Suprapubic skin (tissue), 4 donors: ENCODE results near the gene DDX23. TPM values are rescaled to one million over a fixed set of nuclear protein-coding genes. Genes with fewer than 3 reads are reported as not detected.

Source experiments
- DNase-seq, 2 donors: peaks; one replicate each; pipeline ENCODE4 v3.0.0-alpha.2; 2019; ENCODE audit warnings: low spot score in 2 of 2
- H3K27ac ChIP-seq: fragments of 200-600 bp; sonication (generic); one replicate; pipeline ENCODE4 v1.5.1; 2019
- H3K27me3 ChIP-seq: fragments of 200-600 bp; sonication (generic); one replicate; pipeline ENCODE4 v1.5.1; 2019
- H3K36me3 ChIP-seq: fragments of 200-600 bp; sonication (generic); one replicate; pipeline ENCODE4 v1.5.1; 2019
- H3K4me1 ChIP-seq: fragments of 200-600 bp; sonication (generic); one replicate; pipeline ENCODE4 v1.5.1; 2019
- H3K4me3 ChIP-seq: fragments of 200-600 bp; sonication (generic); one replicate; pipeline ENCODE4 v1.5.1; 2019; ENCODE audit warnings: mild to moderate bottlenecking
- H3K9me3 ChIP-seq: fragments of 200-600 bp; sonication (generic); one replicate; pipeline ENCODE4 v1.5.1; 2019
- EP300 ChIP-seq: sonication (generic); formaldehyde crosslinking; IDR thresholded peaks from one replicate; pipeline ENCODE4 v1.6.1; 2017; ENCODE audit warnings: antibody characterized with exemption
- POLR2A ChIP-seq, 2 donors: fragments of 450-650 bp; IDR thresholded peaks; one replicate each; pipeline ENCODE4 v1.6.1; 2017; ENCODE audit warnings: antibody characterized with exemption in 2 of 2, mild to moderate bottlenecking in 2 of 2, moderate library complexity in 2 of 2
- POLR2AphosphoS5 ChIP-seq, 3 donors: sonication (generic); formaldehyde crosslinking; IDR thresholded peaks; one replicate each; pipeline ENCODE4 v1.6.1; 2017; ENCODE audit warnings: antibody characterized with exemption in 3 of 3
- WGBS: methylation state at CpG from one replicate; pipeline ENCODE4 v1.1.5; 2018; 5-methylcytosine and 5-hydroxymethylcytosine counted together
- total RNA-seq, 4 donors: library from RNA; depleted of rRNA; stranded (reverse); fragments of >200 nt; gene quantifications; one replicate each; pipeline ENCODE4 v1.1.0, GENCODE V29; 2016
- TF ChIP-seq, protein P1 (sequence below), 2 donors: fragments of 200-600 bp in 1 of 2; fragments of 450-650 bp in 1 of 2; sonication (generic) in 1 of 2; IDR thresholded peaks; one replicate each; pipeline ENCODE4 v1.5.1; 2016 to 2019; ENCODE audit warnings: antibody characterized with exemption in 2 of 2, mild to moderate bottlenecking in 1 of 2, moderate library complexity in 1 of 2

Gene DDX23
- total RNA-seq, 4 donors from 2014 or later, result 55.0 to 125 (median 62.2) TPM

DNA sequence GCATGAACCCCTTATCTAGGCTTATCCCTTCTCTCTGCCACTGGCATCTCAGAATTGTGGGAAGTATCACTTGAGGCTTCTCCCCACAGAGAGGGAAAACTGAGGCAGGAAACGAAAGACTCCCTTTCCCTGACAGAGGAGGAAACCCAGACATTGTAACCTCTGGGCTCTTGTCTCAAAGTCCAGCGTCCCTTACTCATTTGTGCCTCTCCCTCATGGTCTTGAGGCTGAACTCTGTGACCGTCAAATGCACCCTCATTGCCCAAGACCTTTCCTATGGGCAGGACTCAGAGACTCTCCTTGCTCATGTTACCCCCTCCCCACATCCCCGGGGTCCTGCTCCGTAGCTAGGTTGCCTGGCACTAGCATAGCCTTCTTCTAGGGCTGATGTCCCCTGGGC, 29.8 kb downstream of the DDX23 start:
- Histone ChIP-seq H3K4me3 (no peak overlapping the region), H3K9me3 (no peaks in the 10 kb centered on the region), H3K27ac (no peak overlapping the region), H3K36me3 (peaks cover 21% of the 10 kb centered on the region), H3K27me3 (no peaks in the 10 kb centered on the region), H3K4me1 (peaks cover 19% of the 10 kb centered on the region)
- no peak for DNase-seq
- WGBS, result 92% methylated on average over 5 of the region's 5 CpGs
- no peak for TF ChIP-seq EP300
- TF ChIP-seq POLR2A (IDR thresholded peaks at IDR 0.05), result no peak
- TF ChIP-seq, protein P1, sequence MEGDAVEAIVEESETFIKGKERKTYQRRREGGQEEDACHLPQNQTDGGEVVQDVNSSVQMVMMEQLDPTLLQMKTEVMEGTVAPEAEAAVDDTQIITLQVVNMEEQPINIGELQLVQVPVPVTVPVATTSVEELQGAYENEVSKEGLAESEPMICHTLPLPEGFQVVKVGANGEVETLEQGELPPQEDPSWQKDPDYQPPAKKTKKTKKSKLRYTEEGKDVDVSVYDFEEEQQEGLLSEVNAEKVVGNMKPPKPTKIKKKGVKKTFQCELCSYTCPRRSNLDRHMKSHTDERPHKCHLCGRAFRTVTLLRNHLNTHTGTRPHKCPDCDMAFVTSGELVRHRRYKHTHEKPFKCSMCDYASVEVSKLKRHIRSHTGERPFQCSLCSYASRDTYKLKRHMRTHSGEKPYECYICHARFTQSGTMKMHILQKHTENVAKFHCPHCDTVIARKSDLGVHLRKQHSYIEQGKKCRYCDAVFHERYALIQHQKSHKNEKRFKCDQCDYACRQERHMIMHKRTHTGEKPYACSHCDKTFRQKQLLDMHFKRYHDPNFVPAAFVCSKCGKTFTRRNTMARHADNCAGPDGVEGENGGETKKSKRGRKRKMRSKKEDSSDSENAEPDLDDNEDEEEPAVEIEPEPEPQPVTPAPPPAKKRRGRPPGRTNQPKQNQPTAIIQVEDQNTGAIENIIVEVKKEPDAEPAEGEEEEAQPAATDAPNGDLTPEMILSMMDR (IDR thresholded peaks at IDR 0.05), result no peak
- no peak for TF ChIP-seq POLR2AphosphoS5 (IDR thresholded peaks at IDR 0.05)

DNA sequence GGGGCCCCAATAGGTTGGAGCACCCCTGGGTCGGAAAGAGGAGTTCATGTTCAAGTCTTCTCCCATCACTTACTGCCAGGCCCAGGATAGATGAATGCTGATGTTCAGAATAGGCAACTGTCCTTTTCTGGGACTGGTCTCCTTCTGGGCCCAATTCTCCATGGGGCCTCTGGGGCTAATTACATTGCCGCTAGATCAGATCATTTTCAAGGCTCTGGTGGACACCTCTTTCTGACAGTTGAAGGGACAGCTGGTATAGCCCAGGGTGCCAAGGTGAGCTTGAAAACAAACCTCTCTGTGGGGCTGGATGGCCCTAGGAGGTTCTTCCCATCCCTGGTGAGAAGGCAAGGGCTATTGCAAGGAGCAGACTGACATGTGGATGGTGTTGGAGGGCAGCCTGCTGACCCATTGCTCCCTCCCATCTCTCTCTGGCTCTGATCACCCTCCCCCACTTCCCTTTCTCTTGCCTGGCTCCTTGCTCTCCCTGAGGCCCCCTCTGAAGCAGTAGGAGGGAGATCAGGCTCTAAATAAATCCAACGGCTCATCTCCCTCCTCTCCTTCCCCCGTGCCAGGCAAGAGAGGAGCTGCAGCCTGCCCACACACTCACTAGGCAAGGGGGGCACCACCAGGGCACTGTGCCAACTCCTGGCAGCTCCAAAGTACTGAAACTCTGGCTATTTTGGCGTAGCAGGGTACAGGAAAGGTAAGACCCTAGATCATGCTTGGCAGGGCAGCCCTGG, 31.8 kb downstream of the DDX23 start:
- DNase-seq, result no peak
- 83% methylated on average over 5 of the region's 5 CpGs for WGBS
- Histone ChIP-seq H3K27me3 (no peaks in the 10 kb centered on the region), H3K9me3 (no peaks in the 10 kb centered on the region), H3K36me3 (peaks cover 12% of the 10 kb centered on the region), H3K27ac (no peak overlapping the region), H3K4me1 (peaks cover 36% of the 10 kb centered on the region), H3K4me3 (no peak overlapping the region)
- no peak for TF ChIP-seq POLR2AphosphoS5 (IDR thresholded peaks at IDR 0.05)
- TF ChIP-seq, protein P1 (IDR thresholded peaks at IDR 0.05), result no peak
- TF ChIP-seq EP300, result no peak
- no peak for TF ChIP-seq POLR2A (IDR thresholded peaks at IDR 0.05)

DNA sequence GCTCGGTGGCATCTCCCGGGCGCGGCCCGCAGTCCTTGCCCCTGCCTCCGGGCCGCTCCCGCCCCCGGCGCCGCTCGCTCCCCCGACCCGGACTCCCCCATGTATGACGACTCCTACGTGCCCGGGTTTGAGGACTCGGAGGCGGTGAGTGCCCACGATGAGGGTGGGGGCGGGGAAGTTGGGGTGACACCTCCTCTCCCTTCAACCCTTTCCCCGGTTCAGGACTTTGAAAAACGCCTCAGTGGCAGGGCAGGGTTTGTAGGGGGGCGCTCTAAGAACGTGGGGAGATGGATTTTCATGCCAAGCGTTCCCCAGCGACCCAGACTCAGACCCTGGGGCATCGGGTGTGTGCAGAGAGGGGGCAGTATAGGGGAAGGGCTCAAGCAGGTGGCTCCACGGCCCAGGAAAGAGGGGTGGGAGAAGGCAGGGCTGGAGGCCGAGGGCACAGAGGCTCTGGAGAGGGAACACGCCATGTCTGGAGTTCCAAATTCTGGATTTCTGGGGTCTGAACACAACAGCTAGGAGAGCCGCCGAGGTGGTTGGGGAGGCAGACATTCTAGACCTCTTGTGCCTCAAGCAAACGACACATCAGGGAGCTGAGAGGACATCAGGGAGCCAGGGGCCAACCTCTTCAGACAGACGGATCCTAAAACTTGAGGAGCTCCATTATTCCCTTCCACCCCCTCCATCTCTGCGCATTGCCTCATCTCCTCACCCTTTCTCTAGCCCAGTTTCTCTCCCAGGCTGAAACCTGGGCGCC, 33.0 kb downstream of the DDX23 start:
- Histone ChIP-seq H3K27me3 (no peaks in the 10 kb centered on the region), H3K36me3 (peaks cover 9% of the 10 kb centered on the region), H3K4me3 (peak overlapping the region; percentile 78), H3K27ac (no peak overlapping the region), H3K9me3 (no peaks in the 10 kb centered on the region), H3K4me1 (peaks cover 43% of the 10 kb centered on the region)
- WGBS, result 43% methylated on average over 16 of the region's 37 CpGs
- TF ChIP-seq, protein P1 (IDR thresholded peaks at IDR 0.05), result no peak
- TF ChIP-seq EP300 (no peak), POLR2A (IDR thresholded peaks at IDR 0.05) (no peak), POLR2AphosphoS5 (IDR thresholded peaks at IDR 0.05) (no peak)
- no peak for DNase-seq

DNA sequence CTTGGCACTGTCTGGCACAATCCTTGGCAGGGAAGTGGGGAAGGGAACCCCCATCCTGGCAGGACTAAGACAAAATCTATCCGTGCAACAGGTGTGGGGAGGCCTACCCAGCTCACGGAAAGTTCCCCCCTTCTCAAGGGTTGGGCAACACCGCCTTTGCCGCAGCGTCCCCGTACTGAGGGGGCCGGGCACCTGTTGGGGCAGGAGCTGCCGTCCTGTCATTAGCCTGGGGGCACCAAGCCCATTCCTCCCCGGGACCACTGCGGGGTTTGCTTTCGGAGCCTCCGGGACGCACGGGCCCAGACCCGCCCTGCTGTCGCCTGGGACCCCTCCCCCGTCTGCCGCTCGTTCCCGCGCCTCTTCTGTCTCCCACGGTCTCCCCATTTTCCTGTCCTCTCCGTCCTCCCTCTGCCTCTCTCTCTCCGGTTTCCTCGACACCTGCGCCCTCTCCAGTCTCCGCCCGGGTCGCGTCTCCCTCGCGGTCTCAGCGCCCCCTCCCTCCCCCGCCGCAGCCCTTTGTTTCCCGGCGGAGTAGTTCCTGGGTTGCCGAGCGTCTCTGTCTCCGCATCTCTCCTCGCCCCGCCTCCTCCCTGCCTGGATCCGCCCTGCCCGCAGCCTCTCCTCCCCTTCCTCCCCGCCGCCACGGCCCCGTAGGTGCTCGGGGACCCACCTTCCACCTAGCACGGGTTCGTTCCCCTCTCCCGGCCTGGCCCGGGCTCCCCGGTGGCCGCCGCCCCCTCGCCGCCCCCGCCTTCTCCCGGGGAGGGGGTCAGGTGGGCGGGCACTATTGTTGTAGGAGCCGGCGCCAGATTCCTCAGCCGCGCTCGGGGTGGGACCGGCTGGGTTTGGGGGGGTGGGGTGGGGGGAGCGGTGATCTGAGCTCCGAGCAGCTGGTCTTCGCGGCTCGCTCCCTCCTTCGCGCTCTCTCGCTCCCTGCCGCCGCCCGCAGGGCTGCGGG, 33.8 kb downstream of the DDX23 start, which contains the start of gene CACNB3:
TSS of gene CACNB3 (plus strand) at position 624 of the 958 bp plus-strand sequence. CDS start 434 bp downstream, outside the sequence.
- Histone ChIP-seq H3K9me3 (no peaks in the 10 kb centered on the region), H3K36me3 (peaks cover 2% of the 10 kb centered on the region), H3K4me1 (peaks cover 49% of the 10 kb centered on the region), H3K4me3 (peak within 1 kb of the TSS; percentile 78), H3K27ac (no peak within 1 kb of the TSS), H3K27me3 (no peaks in the 10 kb centered on the region)
- TF ChIP-seq, protein P1 (IDR thresholded peaks at IDR 0.05), result no peak
- TF ChIP-seq EP300 (no peak), POLR2AphosphoS5 (IDR thresholded peaks at IDR 0.05) (no peak), POLR2A (IDR thresholded peaks at IDR 0.05) (no peak)
- WGBS, result under 1% methylated on average over 53 of the region's 79 CpGs
- peak; percentile 85 to 92 for DNase-seq
